HG03060 (cell line): ENCODE measurements around the gene ATG7.
"Not testable (repeated sequence)": the region's sequence is repeated elsewhere in the genome, so short reads cannot be mapped to it uniquely, and the experiment has no call there.

Experiments
- ATAC-seq: cut with Tn5 transposase; IDR thresholded peaks from one replicate; pipeline ENCODE4 v1.9.1; 2021; ENCODE audit warnings: low read depth, moderate number of reproducible peaks; ENCODE audit not compliant: unreplicated experiment

ATG7 gene

GRCh38 chr3:11382146-11382745 is 110.0 kb downstream of the ATG7 start:
- no peak for ATAC-seq

DNA sequence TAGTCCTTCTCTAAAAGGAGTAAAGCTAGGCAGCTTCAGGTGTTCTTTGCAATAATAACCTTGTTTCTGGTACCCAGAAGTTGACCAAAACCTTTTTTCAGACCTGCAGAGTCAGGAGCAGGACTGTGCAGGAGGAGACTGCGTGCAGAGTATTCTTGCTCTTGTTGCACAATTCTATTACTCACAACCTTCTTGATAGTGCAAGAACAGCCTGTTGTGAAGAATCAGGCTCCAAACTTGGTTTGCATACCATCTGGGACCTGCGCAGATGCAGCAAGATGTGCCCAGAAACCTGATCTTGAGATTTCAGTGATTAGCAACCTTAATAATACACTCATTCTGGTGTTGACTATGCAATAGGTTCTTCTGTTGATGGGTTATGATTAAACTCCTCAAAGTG is 111.9 kb downstream of the ATG7 start:
- ATAC-seq: no peak

- ATAC-seq: no peak
Measured at GRCh38 chr3:11385326-11385725, 113.1 kb downstream of the ATG7 start.

DNA sequence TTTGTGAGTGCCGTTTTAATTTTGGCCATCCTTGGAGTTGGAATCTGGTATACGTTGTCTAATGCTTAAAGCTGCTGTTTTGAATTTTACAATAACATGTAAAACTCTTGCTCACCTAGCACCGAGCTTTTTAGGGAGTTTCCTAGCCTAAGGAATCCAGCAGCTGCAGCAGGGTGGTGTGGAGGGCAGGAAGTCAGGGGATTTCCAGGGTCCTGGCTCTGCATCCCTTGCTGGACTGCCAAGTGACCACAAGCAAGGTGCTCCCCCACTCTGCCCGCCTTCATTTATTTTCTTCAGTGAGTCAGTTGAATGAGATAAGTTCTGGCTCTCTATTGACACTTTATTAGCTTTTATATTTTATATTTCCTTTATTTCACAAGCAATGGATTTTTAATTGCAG is 113.7 kb downstream of the ATG7 start:
- ATAC-seq: no peak

DNA sequence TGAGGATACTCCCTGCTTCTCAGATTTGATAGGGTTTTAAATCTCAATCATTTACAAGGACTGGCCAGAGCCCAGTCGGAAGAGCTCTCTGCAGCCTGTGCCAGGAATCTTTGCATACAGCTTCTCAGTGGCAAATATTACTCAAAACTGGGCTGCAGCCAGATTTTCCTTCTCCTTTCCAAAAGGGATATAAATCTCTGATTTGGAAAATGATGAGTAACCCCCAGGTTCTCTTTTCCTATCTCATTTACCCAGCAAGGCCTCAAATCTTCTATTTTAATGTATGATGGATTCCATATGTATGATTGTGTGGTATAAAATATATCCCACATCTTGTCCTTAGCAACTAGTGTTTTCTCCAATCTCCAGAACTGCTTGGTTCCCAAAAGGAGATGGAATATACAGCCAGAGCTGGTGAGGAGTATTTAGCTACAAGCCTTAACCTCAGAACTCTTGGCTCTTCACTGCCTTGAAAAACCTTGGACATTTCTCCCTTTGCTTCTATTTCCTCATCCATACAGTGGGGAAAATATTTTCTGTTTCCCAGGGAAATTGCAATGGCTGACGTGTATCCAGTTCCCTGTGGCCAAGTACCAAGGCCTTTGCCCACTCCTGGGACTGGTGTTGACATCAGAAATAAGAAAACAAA is 114.4 kb downstream of the ATG7 start:
- ATAC-seq: no peak

- ATAC-seq: no peak
Measured at GRCh38 chr3:11389386-11390268, 117.4 kb downstream of the ATG7 start.

- no peak for ATAC-seq
Measured at GRCh38 chr3:11390411-11391131, 118.4 kb downstream of the ATG7 start.

DNA sequence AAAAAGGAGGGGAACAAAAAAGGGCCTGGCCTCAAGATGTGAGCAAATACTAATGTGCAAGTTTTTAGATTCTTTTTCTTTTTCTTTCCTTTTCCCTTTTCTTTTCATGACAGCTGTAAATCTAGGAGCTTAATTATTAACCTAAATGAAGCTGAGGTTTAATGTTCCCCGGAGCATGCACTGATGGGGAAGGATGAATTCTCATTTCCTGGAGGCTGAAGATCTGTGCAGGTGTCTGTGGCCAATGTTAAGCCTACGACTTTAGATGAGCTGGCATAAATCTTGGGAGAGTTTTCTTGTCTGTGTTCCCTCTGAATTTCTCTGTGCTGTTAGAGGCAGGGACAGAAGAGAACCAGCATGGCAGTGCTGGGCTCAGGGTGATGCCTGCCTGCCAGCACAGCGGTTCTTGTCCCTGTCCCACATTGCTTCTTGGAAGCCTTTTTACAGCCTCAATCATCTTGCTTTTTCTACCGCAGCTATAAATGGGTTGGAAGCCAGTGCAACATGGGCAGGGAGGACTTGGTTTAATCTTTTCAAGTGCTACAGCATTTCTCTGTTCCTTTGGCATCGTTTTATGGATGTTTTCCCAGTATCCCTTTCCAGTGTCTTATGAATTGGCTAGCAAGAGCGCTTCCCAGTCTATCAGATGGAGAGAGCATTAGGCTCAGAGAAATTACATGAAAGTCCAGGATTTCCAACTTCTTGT is 119.1 kb downstream of the ATG7 start:
- ATAC-seq: no peak

GRCh38 chr3:11392014-11392859 is 120.0 kb downstream of the ATG7 start:
- ATAC-seq: no peak

DNA sequence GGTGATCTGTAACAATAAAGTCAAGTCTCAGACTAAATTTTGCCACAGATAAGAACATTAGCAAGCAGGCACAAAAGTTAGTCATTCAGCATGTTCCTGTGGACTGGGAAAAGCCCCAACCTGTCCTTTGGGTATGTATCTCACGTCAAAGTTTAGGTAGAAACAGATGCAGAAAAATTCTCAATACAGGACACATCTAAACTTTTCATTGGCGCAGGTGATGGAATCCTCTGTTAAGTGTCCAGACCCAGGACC is 120.6 kb downstream of the ATG7 start:
- no peak for ATAC-seq

GRCh38 chr3:11393401-11393800 is 121.2 kb downstream of the ATG7 start:
- ATAC-seq: no peak

DNA sequence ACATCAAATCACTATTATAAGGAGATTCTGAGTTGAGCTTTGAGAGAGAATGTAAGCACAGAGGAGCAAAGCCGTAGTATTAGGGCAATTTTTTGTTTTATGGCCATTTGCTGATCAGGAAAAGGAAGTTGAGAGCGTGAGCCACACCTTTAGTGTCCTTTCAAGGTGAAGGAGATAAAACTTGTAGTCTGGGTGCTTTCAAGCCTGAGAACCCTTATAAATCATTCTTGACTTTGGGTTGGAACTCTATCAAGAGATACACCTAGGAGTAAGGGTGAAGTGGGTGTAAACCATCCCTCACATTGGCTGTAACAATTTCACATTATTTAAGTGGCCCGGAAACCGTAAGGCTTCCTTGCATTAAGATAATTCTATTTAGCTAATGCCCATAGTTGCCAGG is 122.2 kb downstream of the ATG7 start:
- ATAC-seq: no peak

DNA sequence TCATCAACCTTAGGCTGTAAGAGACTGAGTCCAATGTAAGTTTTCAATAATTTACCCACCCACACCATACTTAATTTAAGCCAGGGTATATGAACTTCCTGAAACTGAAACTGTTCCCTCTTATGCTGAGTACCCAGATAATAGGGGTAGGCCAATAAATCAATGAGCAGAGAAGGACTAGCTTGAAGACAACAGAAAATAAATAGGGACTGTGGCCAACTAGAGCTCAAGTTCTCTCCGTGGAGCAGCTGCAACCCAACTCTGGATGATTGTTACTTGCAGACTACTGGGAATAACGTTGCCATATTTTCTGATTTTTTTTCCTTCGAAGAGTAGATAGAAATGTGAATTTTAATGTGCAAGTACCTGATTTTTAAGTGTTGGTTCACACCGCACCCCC is 128.0 kb downstream of the ATG7 start:
- ATAC-seq: no peak

DNA sequence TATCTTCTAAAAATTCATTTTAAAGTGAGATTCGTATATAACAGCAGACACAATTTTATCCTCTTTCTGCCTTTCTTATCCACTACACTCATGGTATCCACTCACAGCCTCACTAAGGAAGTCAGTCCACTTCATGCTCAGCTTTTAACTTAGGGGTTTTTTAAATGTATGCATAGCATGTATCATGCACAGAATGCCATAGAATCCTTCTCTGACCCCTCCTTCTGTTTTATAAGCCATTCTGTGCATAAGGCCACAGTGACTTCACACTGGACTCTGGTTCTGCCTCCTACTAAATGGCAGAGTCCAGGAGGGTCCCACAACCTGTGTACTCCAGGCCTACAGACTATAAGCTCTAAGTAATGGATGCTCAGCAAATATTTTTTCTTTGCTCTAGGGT is 129.2 kb downstream of the ATG7 start:
- no peak for ATAC-seq

DNA sequence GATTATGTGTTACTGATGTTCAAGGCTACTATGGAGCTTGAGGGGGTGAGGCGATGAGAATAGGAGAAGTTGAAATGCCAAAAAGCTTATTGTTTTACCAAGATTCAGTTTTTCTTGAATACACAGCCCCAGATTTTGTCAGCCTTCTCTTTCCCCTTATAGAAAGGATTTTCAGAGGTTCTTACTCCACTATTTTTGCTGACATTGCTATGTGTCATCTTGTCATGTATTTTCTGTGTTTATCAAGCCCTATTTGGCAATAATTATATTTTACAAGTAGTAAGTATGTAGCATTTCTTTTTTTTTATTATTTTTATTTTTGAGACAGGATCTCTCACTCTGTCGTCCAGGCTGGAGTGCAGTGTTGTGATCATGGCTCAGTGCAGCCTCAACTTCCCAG is 133.1 kb downstream of the ATG7 start:
- ATAC-seq: no peak

DNA sequence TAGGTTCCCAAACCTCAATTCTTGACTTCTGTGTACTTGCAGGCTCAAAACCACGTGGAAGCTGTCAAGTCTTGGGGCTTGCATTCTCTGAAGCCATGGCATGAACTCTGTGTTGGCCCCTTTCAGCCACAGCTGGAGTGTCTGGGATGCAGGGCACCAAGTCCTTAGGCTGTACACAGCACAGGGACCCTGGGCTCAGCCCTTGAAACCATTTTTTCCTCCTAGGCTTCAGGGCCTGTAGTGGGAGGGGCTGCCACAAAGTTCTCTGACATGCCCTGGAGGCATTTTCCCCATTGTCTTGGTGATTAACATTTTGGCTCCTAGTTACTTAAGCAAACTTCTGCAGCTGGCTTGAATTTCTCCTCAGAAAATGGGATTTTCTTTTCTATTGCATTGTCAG is 135.4 kb downstream of the ATG7 start:
- no peak for ATAC-seq

- ATAC-seq: not testable (repeated sequence)
Measured at GRCh38 chr3:11408324-11408859, 136.2 kb downstream of the ATG7 start.

GRCh38 chr3:11410564-11410963 is 138.4 kb downstream of the ATG7 start:
- no peak for ATAC-seq

DNA sequence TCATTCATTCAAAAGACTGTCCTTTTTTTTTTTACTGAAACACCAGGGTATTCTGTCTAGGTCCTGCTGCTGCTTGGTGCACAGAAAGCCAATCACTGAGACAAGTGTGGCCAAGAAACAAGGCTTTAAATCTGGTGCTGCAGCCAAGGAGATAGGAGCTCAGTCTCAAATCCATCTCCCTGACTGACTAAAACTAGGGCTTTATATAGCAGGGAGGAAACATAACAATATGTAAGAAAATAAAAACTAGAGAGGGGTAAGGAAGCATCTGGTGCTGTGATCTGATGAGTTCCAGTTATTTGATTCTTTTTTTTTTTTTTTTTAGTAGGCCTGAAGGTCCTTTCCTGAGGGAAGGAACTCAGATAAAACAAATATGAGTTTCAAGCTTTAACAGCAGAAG is 139.8 kb downstream of the ATG7 start:
- no peak for ATAC-seq

- no peak for ATAC-seq
Measured at GRCh38 chr3:11413071-11413470, 140.9 kb downstream of the ATG7 start.
